GM12878 (cell line): ENCODE measurements around the gene MAP3K7. TPM values are rescaled to one million over a fixed set of nuclear protein-coding genes. Genes with fewer than 3 reads are reported as not detected.

Experiments used
- ATAC-seq: fragments of 200-7000 bp; cut with Tn5 transposase; 3 replicates; pipeline ENCODE4 v1.9.1; 2020; ENCODE audit warnings: mild to moderate bottlenecking, moderate library complexity
- Bru-seq: library from RNA; stranded (reverse); fragments of 400-500 nt; gene quantifications from one replicate; lab custom pipeline; 2021; lab: Mats Ljungman, UMichigan
- BruChase-seq, 2 experiments: library from RNA; stranded (reverse); fragments of 400-500 nt; gene quantifications; one replicate each; lab custom pipeline; 2021; lab: Mats Ljungman, UMichigan
- BruUV-seq: library from RNA; stranded (reverse); fragments of 400-500 nt; replicated peaks from 2 replicates; lab custom pipeline; 2021; lab: Mats Ljungman, UMichigan
- CTCF ChIA-PET: fragments of 300-600 bp; sonication (Branson Sonifier 250); formaldehyde crosslinking; extraction: SDS; loops from one replicate; lab custom pipeline; 2021; ENCODE audit warnings: inconsistent platforms; lab: Yijun Ruan, JAX
- POLR2A ChIA-PET: fragments of 350-600 bp; formaldehyde crosslinking; extraction: SDS; loops from one replicate; lab custom pipeline; 2021; ENCODE audit warnings: inconsistent platforms; lab: Charles Lee
- RAD21 ChIA-PET: fragments of 300-600 bp; sonication (Branson Sonifier 250); formaldehyde crosslinking; loops from one replicate; lab custom pipeline; 2023; ENCODE audit warnings: antibody characterized with exemption; ENCODE audit not compliant: unreplicated experiment; lab: Charles Lee
- SMC1A ChIA-PET: fragments of 300-600 bp; sonication (Branson Sonifier 250); formaldehyde crosslinking; loops from one replicate; lab custom pipeline; 2023; ENCODE audit not compliant: unreplicated experiment, uncharacterized antibody; lab: Charles Lee
- DNase-seq: peaks from one replicate; pipeline ENCODE4 v3.0.0-alpha.2; 2011; ENCODE audit warnings: low read depth, low spot score
- FAIRE-seq: peaks from 3 replicates; lab custom pipeline; 2011; peaks lifted over from hg19 to GRCh38; lab: Jason Lieb, UNC
- H2AFZ ChIP-seq: 2 replicates; pipeline ENCODE4 v1.6.0; 2011; ENCODE audit warnings: low read depth, low read length, control low read depth; ENCODE audit not compliant: control insufficient read depth
- H3K27ac ChIP-seq: 2 replicates; pipeline ENCODE4 v1.5.1; 2011; ENCODE audit warnings: control low read depth; ENCODE audit not compliant: control insufficient read depth, insufficient read depth
- H3K27me3 ChIP-seq, 2 experiments: replicated peaks in 1 of 2; 2 replicates each; pipeline versions ENCODE4 v1.6.0 to v1.6.1; 2011; ENCODE audit warnings: low read length in 1 of 2; ENCODE audit not compliant: control insufficient read depth in 2 of 2, insufficient read depth in 2 of 2
- H3K36me3 ChIP-seq, 2 experiments: 2 replicates each; pipeline ENCODE4 v1.5.1; 2011; ENCODE audit warnings: low read length in 1 of 2; ENCODE audit not compliant: control insufficient read depth in 2 of 2, insufficient read depth in 2 of 2
- H3K4me1 ChIP-seq: 2 replicates; pipeline ENCODE4 v1.6.1; 2011; ENCODE audit warnings: mild to moderate bottlenecking, low read length, moderate library complexity, mixed read lengths; ENCODE audit not compliant: control insufficient read depth, insufficient read depth
- H3K4me2 ChIP-seq: 2 replicates; pipeline ENCODE4 v1.6.0; 2011; ENCODE audit warnings: control low read depth; ENCODE audit not compliant: control insufficient read depth, insufficient read depth
- H3K4me3 ChIP-seq: fragments of 200-600 bp; sonication (generic); 2 replicates; pipeline ENCODE4 v1.5.1; 2016
- H3K79me2 ChIP-seq: 2 replicates; pipeline ENCODE4 v1.6.0; 2011; ENCODE audit warnings: low read length; ENCODE audit not compliant: control insufficient read depth, insufficient read depth
- H3K9ac ChIP-seq: 2 replicates; pipeline ENCODE4 v1.8.0; 2011; ENCODE audit warnings: low read length, control low read depth, mixed read lengths; ENCODE audit not compliant: control insufficient read depth, insufficient read depth
- H3K9me3 ChIP-seq: replicated peaks from 3 replicates; pipeline ENCODE4 v1.5.1; 2011; ENCODE audit warnings: mild to moderate bottlenecking, low read length; ENCODE audit not compliant: control insufficient read depth, insufficient read depth
- H4K20me1 ChIP-seq: 2 replicates; pipeline ENCODE4 v1.6.0; 2011; ENCODE audit not compliant: control insufficient read depth, insufficient read depth
- BHLHE40 ChIP-seq, 2 experiments: fragments of 450-650 bp in 1 of 2; IDR thresholded peaks; 2 replicates each; pipeline ENCODE4 v1.6.1; 2011 to 2017; ENCODE audit warnings: low read depth in 2 of 2, borderline replicate concordance in 1 of 2, improper control_type of control experiment in 1 of 2, low read length in 1 of 2, mild to moderate bottlenecking in 1 of 2
- CHD1 ChIP-seq: IDR thresholded peaks from 2 replicates; pipeline ENCODE4 v1.6.1; 2012; ENCODE audit warnings: low read depth, low read length, improper control_type of control experiment
- MEF2A ChIP-seq: IDR thresholded peaks from 2 replicates; pipeline ENCODE4 v1.6.1; 2011; ENCODE audit warnings: low read depth, mild to moderate bottlenecking, low read length, moderate library complexity; ENCODE audit not compliant: insufficient read depth
- NRF1 ChIP-seq: conservative IDR thresholded peaks from 2 replicates; pipeline ENCODE4 v1.6.1; 2011; ENCODE audit warnings: mild to moderate bottlenecking, low read depth, low read length, improper control_type of control experiment
- PML ChIP-seq: IDR thresholded peaks from 2 replicates; pipeline ENCODE4 v1.6.1; 2012; ENCODE audit warnings: low read length, inconsistent platforms
- POLR2AphosphoS5 ChIP-seq: IDR thresholded peaks from 2 replicates; pipeline ENCODE4 v1.6.1; 2011; ENCODE audit warnings: mild to moderate bottlenecking, low read length, inconsistent platforms
- TCF3 ChIP-seq: IDR thresholded peaks from 2 replicates; pipeline ENCODE4 v1.6.1; 2012; ENCODE audit warnings: low read depth, mild to moderate bottlenecking, low read length, borderline replicate concordance; ENCODE audit not compliant: insufficient read depth
- WRNIP1 ChIP-seq: IDR thresholded peaks from 2 replicates; pipeline ENCODE4 v1.6.1; 2011; ENCODE audit warnings: low read depth, low read length, improper control_type of control experiment, borderline replicate concordance
- WGBS: methylation state at CpG from one replicate; pipeline ENCODE4 v1.1.6; 2016; ENCODE audit warnings: low lambda C conversion rate; ENCODE audit not compliant: insufficient replicate concordance, insufficient coverage; ENCODE audit errors: missing lambda C conversion rate; 5-methylcytosine and 5-hydroxymethylcytosine counted together
- in situ Hi-C: fragments of 300-500 bp; cut with MboI; formaldehyde crosslinking; loops from 9 replicates; pipeline ENCODE4 v1.14.3; 2018; ENCODE audit warnings: mixed read lengths
- intact Hi-C: fragments of 100-400 bp; cut with micrococcal nuclease; formaldehyde crosslinking; loops from one replicate; pipeline ENCODE4 v1.14.2; 2022; ENCODE audit not compliant: unreplicated experiment
- long read RNA-seq, 2 experiments: library from polyadenylated mRNA; unstranded; transcript quantifications; one replicate each; pipeline ENCODE4 v2.0.0, GENCODE V29; 2019 to 2020
- polyA minus RNA-seq, 3 experiments: library from RNA; depleted of rRNA, polyadenylated mRNA; stranded (reverse); fragments of >200 nt; gene quantifications; 2 replicates each; pipeline ENCODE4 v1.2.3, GENCODE V29; 2011
- polyA plus RNA-seq, 11 experiments: library from polyadenylated mRNA; depleted of rRNA in 4 of 11; unstranded in 6 of 11; stranded (reverse) in 5 of 11; fragments of >200 nt; fragmentation: Nextera tagmentation in 4 of 11; fragmentation: Illumina TruSeq in 1 of 11; extraction: Ambion mirVana in 4 of 11; extraction: Trizol in 1 of 11; gene quantifications; 1 replicate in 1 of 11; 2 replicates in 10 of 11; pipeline versions ENCODE4 v1.2.1 to v1.2.3, GENCODE V29; 2011 to 2016; ENCODE audit warnings: inconsistent platforms in 2 of 11, missing spikeins in 2 of 11, low read depth in 1 of 11
- total RNA-seq, 4 experiments: library from RNA; depleted of rRNA in 3 of 4; stranded (reverse); fragments of >200 nt in 3 of 4; fragmentation: Illumina TruSeq in 1 of 4; extraction: Trizol in 1 of 4; gene quantifications; 2 replicates each; pipeline versions ENCODE4 v1.2.1 to v1.2.3, GENCODE V29; 2013 to 2021
- TF ChIP-seq, protein P1 (sequence below): IDR thresholded peaks from 2 replicates; pipeline ENCODE4 v1.6.1; 2012; ENCODE audit warnings: low read length, inconsistent platforms
- TF ChIP-seq, protein P2 (sequence below): fragments of 450-650 bp; IDR thresholded peaks from 2 replicates; pipeline ENCODE4 v1.6.1; 2017; ENCODE audit warnings: mild to moderate bottlenecking, moderate library complexity
- TF ChIP-seq, protein P3 (sequence below): IDR thresholded peaks from 2 replicates; pipeline ENCODE4 v1.6.1; 2011; ENCODE audit warnings: low read depth, mild to moderate bottlenecking, low read length, moderate library complexity, borderline replicate concordance; ENCODE audit errors: extremely low read depth

The MAP3K7 gene
- 78.4 and 84.1 TPM in 2 replicates for total RNA-seq (2013; cell fraction: nucleolus; rRNA removed)
- total RNA-seq (2014; rRNA removed) (18.2 and 18.8 TPM in 2 replicates), total RNA-seq (2014; rRNA removed; fragmentation: Illumina TruSeq; extraction: Trizol) (28.7 and 28.9 TPM in 2 replicates), total RNA-seq (2021) (19.2 and 20.3 TPM in 2 replicates), polyA plus RNA-seq (2011; rRNA removed) (42.6 and 58.1 TPM in 2 replicates), polyA plus RNA-seq (2014; fragmentation: Illumina TruSeq; extraction: Trizol) (29.4 and 36.0 TPM in 2 replicates), polyA plus RNA-seq (2014; fragmentation: Nextera tagmentation; extraction: Ambion mirVana) (10 to 100 TPM in 1 of 2 experiments, 1 to 10 TPM in 1; 7.0 to 13.4 TPM), polyA plus RNA-seq (2014; rRNA removed) (18.4 and 22.0 TPM in 2 replicates), polyA plus RNA-seq (2016; fragmentation: Nextera tagmentation; extraction: Ambion mirVana) (10 to 100 TPM; 22.0 to 22.8 TPM), polyA minus RNA-seq (2011; rRNA and poly(A)+ RNA removed) (26.5 and 33.8 TPM in 2 replicates), Bru-seq, nascent RNA (percentile 84 among the genes with signal in this experiment), BruChase-seq, experiment 1, labeled RNA remaining after a 6-hour chase (percentile 72 among the genes with signal in this experiment), BruChase-seq, experiment 2, labeled RNA remaining after a 2-hour chase (percentile 81 among the genes with signal in this experiment)
- polyA plus RNA-seq (2011; ENCODE audit: low read depth) = 8.2 TPM
- polyA plus RNA-seq (2011; cell fraction: cytosol; rRNA removed) = 15.6 and 18.5 TPM in 2 replicates
- polyA plus RNA-seq (2011; cell fraction: nucleus; rRNA removed) = 77.0 and 97.4 TPM in 2 replicates
- polyA plus RNA-seq (2012) = 11.3 and 15.1 TPM in 2 replicates
- polyA minus RNA-seq (2011; cell fraction: cytosol; rRNA and poly(A)+ RNA removed) = 8.7 and 9.5 TPM in 2 replicates
- 44.2 and 57.5 TPM in 2 replicates for polyA minus RNA-seq (2011; cell fraction: nucleus; rRNA and poly(A)+ RNA removed)
- long read RNA-seq, experiment 1, full-length matches to known transcripts = 33 of 40 reads
- long read RNA-seq, experiment 1, partial matches to known transcripts = 3 of 40 reads
- long read RNA-seq, experiment 1, other reads (novel, unspliced or antisense) = 4 of 40 reads
- long read RNA-seq, experiment 2, full-length matches to known transcripts = 195 of 254 reads
- long read RNA-seq, experiment 2, partial matches to known transcripts = 17 of 254 reads
- long read RNA-seq, experiment 2, other reads (novel, unspliced or antisense) = 42 of 254 reads

DNA sequence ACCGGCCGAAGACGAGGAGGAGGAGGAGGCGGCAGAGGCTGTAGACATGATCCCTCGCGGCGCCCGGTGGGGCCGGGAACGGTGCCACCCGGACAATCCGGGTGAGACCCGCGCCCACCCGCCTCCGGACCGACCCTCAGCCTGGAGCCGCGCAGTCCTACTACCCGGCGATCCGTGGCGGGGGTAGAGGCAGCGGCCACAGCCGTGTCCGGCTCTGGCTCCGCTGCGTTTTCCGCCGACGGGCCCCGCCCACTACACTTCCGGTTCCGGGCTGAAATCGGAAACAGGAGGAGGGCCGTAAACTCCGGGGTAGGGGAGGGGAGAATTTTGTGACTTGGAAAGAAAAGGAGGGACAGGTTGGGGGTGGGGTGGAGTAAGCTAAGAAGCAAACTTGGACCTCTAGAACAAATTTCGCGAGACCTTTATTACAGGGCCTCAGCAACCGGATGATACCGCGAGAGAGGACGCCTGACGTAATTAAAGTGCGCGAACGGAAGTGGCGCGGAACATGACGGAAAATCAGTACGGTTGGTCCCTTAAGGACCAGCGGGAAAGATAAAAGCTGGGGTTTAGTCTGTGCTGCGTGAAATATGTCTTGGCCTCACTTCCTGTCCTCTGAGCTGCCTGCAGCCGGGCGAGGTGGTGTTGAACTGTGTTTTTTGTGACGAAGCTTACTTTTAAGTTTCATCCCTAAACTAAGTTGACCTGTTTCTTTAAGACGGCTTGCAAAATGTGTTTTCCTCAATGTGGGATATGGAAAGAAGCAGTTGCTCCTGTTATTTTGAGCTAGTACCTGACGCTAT lies at the start of gene MAP3K7:
MAP3K7 (minus strand) TSS at position 237 of the 803 bp plus-strand sequence; CDS start at position 48, 189 bp downstream.
- RAD21 ChIA-PET = no interaction called here
- TF ChIP-seq BHLHE40 (IDR thresholded peaks at IDR 0.05; ENCODE audit: borderline replicate concordance in 1 of 2, low read depth in 2 of 2, low read length in 1 of 2) (no peak), TCF3 (0 out of 2 replicates have a peak, but pooled peaks have one; percentile 12), CHD1 (no peak), MEF2A (0 out of 2 replicates have a peak, but pooled peaks have one; percentile 32), POLR2AphosphoS5 (peak; percentile 86), WRNIP1 (0 out of 2 replicates have a peak, but pooled peaks have one; percentile 39), NRF1 (no peak), PML (peak; percentile 59; the same call in 1 of the 2 replicates)
- TF ChIP-seq, protein P1, sequence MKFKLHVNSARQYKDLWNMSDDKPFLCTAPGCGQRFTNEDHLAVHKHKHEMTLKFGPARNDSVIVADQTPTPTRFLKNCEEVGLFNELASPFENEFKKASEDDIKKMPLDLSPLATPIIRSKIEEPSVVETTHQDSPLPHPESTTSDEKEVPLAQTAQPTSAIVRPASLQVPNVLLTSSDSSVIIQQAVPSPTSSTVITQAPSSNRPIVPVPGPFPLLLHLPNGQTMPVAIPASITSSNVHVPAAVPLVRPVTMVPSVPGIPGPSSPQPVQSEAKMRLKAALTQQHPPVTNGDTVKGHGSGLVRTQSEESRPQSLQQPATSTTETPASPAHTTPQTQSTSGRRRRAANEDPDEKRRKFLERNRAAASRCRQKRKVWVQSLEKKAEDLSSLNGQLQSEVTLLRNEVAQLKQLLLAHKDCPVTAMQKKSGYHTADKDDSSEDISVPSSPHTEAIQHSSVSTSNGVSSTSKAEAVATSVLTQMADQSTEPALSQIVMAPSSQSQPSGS = peak; percentile 87; the same call in 1 of the 2 replicates
- TF ChIP-seq, protein P2, sequence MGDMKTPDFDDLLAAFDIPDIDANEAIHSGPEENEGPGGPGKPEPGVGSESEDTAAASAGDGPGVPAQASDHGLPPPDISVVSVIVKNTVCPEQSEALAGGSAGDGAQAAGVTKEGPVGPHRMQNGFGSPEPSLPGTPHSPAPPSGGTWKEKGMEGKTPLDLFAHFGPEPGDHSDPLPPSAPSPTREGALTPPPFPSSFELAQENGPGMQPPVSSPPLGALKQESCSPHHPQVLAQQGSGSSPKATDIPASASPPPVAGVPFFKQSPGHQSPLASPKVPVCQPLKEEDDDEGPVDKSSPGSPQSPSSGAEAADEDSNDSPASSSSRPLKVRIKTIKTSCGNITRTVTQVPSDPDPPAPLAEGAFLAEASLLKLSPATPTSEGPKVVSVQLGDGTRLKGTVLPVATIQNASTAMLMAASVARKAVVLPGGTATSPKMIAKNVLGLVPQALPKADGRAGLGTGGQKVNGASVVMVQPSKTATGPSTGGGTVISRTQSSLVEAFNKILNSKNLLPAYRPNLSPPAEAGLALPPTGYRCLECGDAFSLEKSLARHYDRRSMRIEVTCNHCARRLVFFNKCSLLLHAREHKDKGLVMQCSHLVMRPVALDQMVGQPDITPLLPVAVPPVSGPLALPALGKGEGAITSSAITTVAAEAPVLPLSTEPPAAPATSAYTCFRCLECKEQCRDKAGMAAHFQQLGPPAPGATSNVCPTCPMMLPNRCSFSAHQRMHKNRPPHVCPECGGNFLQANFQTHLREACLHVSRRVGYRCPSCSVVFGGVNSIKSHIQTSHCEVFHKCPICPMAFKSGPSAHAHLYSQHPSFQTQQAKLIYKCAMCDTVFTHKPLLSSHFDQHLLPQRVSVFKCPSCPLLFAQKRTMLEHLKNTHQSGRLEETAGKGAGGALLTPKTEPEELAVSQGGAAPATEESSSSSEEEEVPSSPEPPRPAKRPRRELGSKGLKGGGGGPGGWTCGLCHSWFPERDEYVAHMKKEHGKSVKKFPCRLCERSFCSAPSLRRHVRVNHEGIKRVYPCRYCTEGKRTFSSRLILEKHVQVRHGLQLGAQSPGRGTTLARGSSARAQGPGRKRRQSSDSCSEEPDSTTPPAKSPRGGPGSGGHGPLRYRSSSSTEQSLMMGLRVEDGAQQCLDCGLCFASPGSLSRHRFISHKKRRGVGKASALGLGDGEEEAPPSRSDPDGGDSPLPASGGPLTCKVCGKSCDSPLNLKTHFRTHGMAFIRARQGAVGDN = no peak
- TF ChIP-seq, protein P3, sequence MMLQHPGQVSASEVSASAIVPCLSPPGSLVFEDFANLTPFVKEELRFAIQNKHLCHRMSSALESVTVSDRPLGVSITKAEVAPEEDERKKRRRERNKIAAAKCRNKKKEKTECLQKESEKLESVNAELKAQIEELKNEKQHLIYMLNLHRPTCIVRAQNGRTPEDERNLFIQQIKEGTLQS = peak; percentile 85; the same call in 1 of the 2 replicates

More for the DNA sequence above, at the start of gene MAP3K7:
- Histone ChIP-seq H3K27me3 (no peaks in the 10 kb centered on the region), H3K79me2 (peaks cover 41% of the 10 kb centered on the region), H3K4me3 (peak within 1 kb of the TSS; percentile 86), H3K36me3 (no peaks in the 10 kb centered on the region), H3K9me3 (no peaks in the 10 kb centered on the region), H3K4me1 (peaks cover 3% of the 10 kb centered on the region; the same call in 1 of the 2 replicates), H3K4me2 (peak within 1 kb of the TSS; percentile 70), H3K9ac (peak within 1 kb of the TSS; percentile 95), H4K20me1 (no peaks in the 10 kb centered on the region), H2AFZ (peak within 1 kb of the TSS; percentile 100), H3K27ac (peak within 1 kb of the TSS; percentile 91)
- peak; percentile 94 for DNase-seq
- under 1% methylated on average over 52 of the region's 58 CpGs for WGBS
- FAIRE-seq = peak; percentile 89
- POLR2A ChIA-PET = interaction anchor here (0.7 to 1.4 kb wide), 2 partner anchors 13 to 14 kb away, joined by 3 to 4 read pairs; no protein-coding TSS in a partner anchor
- CTCF ChIA-PET = no interaction called here
- ATAC-seq = peak; percentile 93
- SMC1A ChIA-PET = interaction anchor here (0.8 to 1.6 kb wide), 4 partner anchors 9 to 18 kb away, joined by 3 to 5 read pairs (median 4); no protein-coding TSS in a partner anchor
- no TSS peak for BruUV-seq
- intact Hi-C loops = no loop called here
- in situ Hi-C loops = no loop called here
